Pulmonary artery endothelial cell (primary cell): ENCODE measurements around the gene KDM6B. TPM values are rescaled to one million over a fixed set of nuclear protein-coding genes. Genes with fewer than 3 reads are reported as not detected.

ENCODE experiments used
- DNase-seq: peaks from one replicate; pipeline ENCODE4 v3.0.0-alpha.2; 2011; ENCODE audit warnings: low read depth, low spot score
- total RNA-seq: library from RNA; depleted of rRNA; stranded (reverse); fragments of >200 nt; gene quantifications from 2 replicates; pipeline ENCODE4 v1.2.3, GENCODE V29; 2014

KDM6B gene
- total RNA-seq, 1 donor from 2014 or later, result 3.1 TPM

GRCh38 chr17:7867881-7868329 is 33.9 kb downstream of the KDM6B start:
- no peak for DNase-seq

- DNase-seq, result no peak
Observed at GRCh38 chr17:7873051-7873450, 39.0 kb downstream of the KDM6B start.

GRCh38 chr17:7875804-7876370 is 41.9 kb downstream of the KDM6B start:
- no peak for DNase-seq

- no peak for DNase-seq
Observed at GRCh38 chr17:7878234-7878633, 44.2 kb downstream of the KDM6B start.

- no peak for DNase-seq
Observed at GRCh38 chr17:7880076-7880868, 46.3 kb downstream of the KDM6B start.

GRCh38 chr17:7881276-7882054 is 47.4 kb downstream of the KDM6B start:
- no peak for DNase-seq

GRCh38 chr17:7882068-7882467 is 48.1 kb downstream of the KDM6B start:
- no peak for DNase-seq

- no peak for DNase-seq
Observed at GRCh38 chr17:7882629-7883028, 48.6 kb downstream of the KDM6B start.

Other genes with a start within 250 kb of the KDM6B start
- 0.07 TPM in 1 of 2 replicates, not detected in the other for gene SOX15, start 244.1 kb upstream of the KDM6B start, total RNA-seq
- 44.4 and 46.0 TPM in 2 replicates for gene FXR2, start 219.3 kb upstream of the KDM6B start, total RNA-seq
- gene SAT2, start 206.4 kb upstream of the KDM6B start, total RNA-seq, result 21.2 and 25.1 TPM in 2 replicates
- gene SHBG, start 204.1 kb upstream of the KDM6B start, total RNA-seq, result 0.13 TPM in 1 of 2 replicates, not detected in the other
- gene ATP1B2, start 183.3 kb upstream of the KDM6B start, total RNA-seq, result not detected in 2 replicates
- 50.9 and 53.7 TPM in 2 replicates for gene TP53, start 146.7 kb upstream of the KDM6B start, total RNA-seq
- 9.6 and 13.7 TPM in 2 replicates for gene WRAP53, start 145.7 kb upstream of the KDM6B start, total RNA-seq
- gene EFNB3, start 129.0 kb upstream of the KDM6B start, total RNA-seq, result 0.07 and 0.40 TPM in 2 replicates
- under 0.01 and 0.07 TPM in 2 replicates for gene DNAH2, start 116.5 kb upstream of the KDM6B start, total RNA-seq
- 5.8 and 19.8 TPM in 2 replicates for gene TMEM88, start 20.8 kb downstream of the KDM6B start, total RNA-seq
- 95.4 and 120 TPM in 2 replicates for gene NAA38, start 23.3 kb downstream of the KDM6B start, total RNA-seq
- 9.8 and 13.2 TPM in 2 replicates for gene CYB5D1, start 23.8 kb downstream of the KDM6B start, total RNA-seq
- gene CHD3, start 54.6 kb downstream of the KDM6B start, total RNA-seq, result 144 and 220 TPM in 2 replicates
- 0.86 and 1.2 TPM in 2 replicates for gene RNF227, start 82.1 kb downstream of the KDM6B start, total RNA-seq
- 0.20 and 0.32 TPM in 2 replicates for gene KCNAB3, start 95.6 kb downstream of the KDM6B start, total RNA-seq
- gene TRAPPC1, start 97.7 kb downstream of the KDM6B start, total RNA-seq, result 43.6 and 62.4 TPM in 2 replicates
- 17.9 and 23.7 TPM in 2 replicates for gene CNTROB, start 98.0 kb downstream of the KDM6B start, total RNA-seq
- not detected in 2 replicates for gene GUCY2D, start 168.4 kb downstream of the KDM6B start, total RNA-seq
- not detected in 2 replicates for gene ALOX15B, start 204.8 kb downstream of the KDM6B start, total RNA-seq